DND-41 (cell line): ENCODE results near the gene DPF3.

ENCODE experiments used
- EZH2 ChIP-seq: IDR thresholded peaks from 3 replicates; pipeline ENCODE4 v1.6.1; 2012; ENCODE audit warnings: borderline replicate concordance, low read depth, mild to moderate bottlenecking, moderate library complexity, low read length, inconsistent platforms; ENCODE audit not compliant: severe bottlenecking
- TF ChIP-seq, protein P1 (sequence below): IDR thresholded peaks from 2 replicates; pipeline ENCODE4 v1.5.1; 2012; ENCODE audit warnings: borderline replicate concordance, low read length, moderate library complexity, mild to moderate bottlenecking; ENCODE audit not compliant: poor library complexity, severe bottlenecking; ENCODE audit errors: extremely low read depth

- no peak for TF ChIP-seq EZH2
- TF ChIP-seq, protein P1, sequence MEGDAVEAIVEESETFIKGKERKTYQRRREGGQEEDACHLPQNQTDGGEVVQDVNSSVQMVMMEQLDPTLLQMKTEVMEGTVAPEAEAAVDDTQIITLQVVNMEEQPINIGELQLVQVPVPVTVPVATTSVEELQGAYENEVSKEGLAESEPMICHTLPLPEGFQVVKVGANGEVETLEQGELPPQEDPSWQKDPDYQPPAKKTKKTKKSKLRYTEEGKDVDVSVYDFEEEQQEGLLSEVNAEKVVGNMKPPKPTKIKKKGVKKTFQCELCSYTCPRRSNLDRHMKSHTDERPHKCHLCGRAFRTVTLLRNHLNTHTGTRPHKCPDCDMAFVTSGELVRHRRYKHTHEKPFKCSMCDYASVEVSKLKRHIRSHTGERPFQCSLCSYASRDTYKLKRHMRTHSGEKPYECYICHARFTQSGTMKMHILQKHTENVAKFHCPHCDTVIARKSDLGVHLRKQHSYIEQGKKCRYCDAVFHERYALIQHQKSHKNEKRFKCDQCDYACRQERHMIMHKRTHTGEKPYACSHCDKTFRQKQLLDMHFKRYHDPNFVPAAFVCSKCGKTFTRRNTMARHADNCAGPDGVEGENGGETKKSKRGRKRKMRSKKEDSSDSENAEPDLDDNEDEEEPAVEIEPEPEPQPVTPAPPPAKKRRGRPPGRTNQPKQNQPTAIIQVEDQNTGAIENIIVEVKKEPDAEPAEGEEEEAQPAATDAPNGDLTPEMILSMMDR, result no peak
These were observed 44.7 kb downstream of the DPF3 start for GRCh38 chr14:72849222-72849621.
